Uterus (tissue), 4 donors: ENCODE measurements around the gene HSPB7. TPM values are rescaled to one million over a fixed set of nuclear protein-coding genes. Genes with fewer than 3 reads are reported as not detected.
"Not testable (repeated sequence)": the region's sequence is repeated elsewhere in the genome, so short reads cannot be mapped to it uniquely, and the experiment has no call there.

ENCODE experiments used
- DNase-seq, 2 donors: peaks; one replicate each; pipeline ENCODE4 v3.0.0-alpha.2; 2019 to 2020
- H3K27ac ChIP-seq, 2 donors: fragments of 200-600 bp; sonication (generic); 1 replicate in 1 of 2; 2 replicates in 1 of 2; pipeline ENCODE4 v1.5.1; 2016 to 2018
- H3K27me3 ChIP-seq, 2 donors: fragments of 200-600 bp; sonication (generic); one replicate each; pipeline ENCODE4 v1.5.1; 2018 to 2019; ENCODE audit warnings: control low read depth in 1 of 2
- H3K36me3 ChIP-seq, 2 donors: fragments of 200-600 bp; sonication (generic); one replicate each; pipeline ENCODE4 v1.5.1; 2019; ENCODE audit warnings: control low read depth in 1 of 2
- H3K4me1 ChIP-seq, 2 donors: fragments of 200-600 bp; sonication (generic); one replicate each; pipeline ENCODE4 v1.5.1; 2018 to 2019; ENCODE audit warnings: control low read depth in 1 of 2
- H3K4me3 ChIP-seq, 2 donors: fragments of 200-600 bp; sonication (generic); 1 replicate in 1 of 2; 2 replicates in 1 of 2; pipeline ENCODE4 v1.5.1; 2018 to 2019; ENCODE audit warnings: mild to moderate bottlenecking in 1 of 2
- H3K9me3 ChIP-seq, 2 donors: fragments of 200-600 bp; sonication (generic); one replicate each; pipeline ENCODE4 v1.5.1; 2019; ENCODE audit warnings: control low read depth in 1 of 2
- POLR2A ChIP-seq, 2 donors: fragments of 450-650 bp; IDR thresholded peaks; one replicate each; pipeline ENCODE4 v1.6.1; 2016; ENCODE audit warnings: antibody characterized with exemption in 2 of 2, mild to moderate bottlenecking in 1 of 2, moderate library complexity in 1 of 2
- intact Hi-C: fragments of 100-400 bp; cut with DNase I; formaldehyde crosslinking; loops from one replicate; pipeline ENCODE4 v1.15.1; 2023; ENCODE audit warnings: low total_unique reads
- total RNA-seq, 4 donors: library from RNA; depleted of rRNA in 3 of 4; stranded (reverse); fragments of >200 nt in 3 of 4; gene quantifications; one replicate each; pipeline versions ENCODE4 v1.1.0 to v1.2.4, GENCODE V29; 2014 to 2023
- TF ChIP-seq, protein P1 (sequence below), 4 experiments: fragments of 200-600 bp in 2 of 4; fragments of 450-650 bp in 2 of 4; sonication (generic) in 2 of 4; IDR thresholded peaks; one replicate each; pipeline ENCODE4 v1.5.1; 2016 to 2019; ENCODE audit warnings: antibody characterized with exemption in 4 of 4, mild to moderate bottlenecking in 2 of 4, moderate library complexity in 1 of 4
- donor health status: DM: yes; HTN: yes; CAD: no.

HSPB7 gene
- total RNA-seq, 4 donors from 2014 or later: 8.7 to 283 (median 22.6) TPM

DNA sequence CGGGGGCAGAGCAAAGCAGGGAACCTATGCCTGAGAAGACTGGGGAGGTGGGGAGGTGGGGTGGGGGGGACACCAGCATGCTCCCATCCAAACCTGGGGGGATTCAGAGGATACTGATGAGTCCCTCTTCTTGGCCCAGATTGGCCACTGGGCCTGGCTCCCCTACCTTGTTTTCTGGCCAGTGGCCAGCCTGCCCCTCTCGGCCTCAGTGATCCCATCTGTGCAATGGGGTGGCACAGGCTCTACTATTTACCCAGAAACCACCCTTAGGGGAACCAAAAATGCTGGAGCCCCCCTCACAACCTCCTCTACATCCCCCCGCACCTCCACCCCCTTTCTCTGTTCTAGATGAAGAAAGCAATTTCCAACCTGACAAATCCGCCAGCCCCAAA is 38.7 kb upstream of the HSPB7 start:
- not testable (repeated sequence) for H3K9me3 ChIP-seq, H3K4me1 ChIP-seq, H3K27ac ChIP-seq, H3K4me3 ChIP-seq, H3K27me3 ChIP-seq, DNase-seq, H3K36me3 ChIP-seq
- intact Hi-C loops: loop anchor here (2.0 kb wide), 1 partner anchor 48 kb away; no protein-coding TSS in a partner anchor

DNA sequence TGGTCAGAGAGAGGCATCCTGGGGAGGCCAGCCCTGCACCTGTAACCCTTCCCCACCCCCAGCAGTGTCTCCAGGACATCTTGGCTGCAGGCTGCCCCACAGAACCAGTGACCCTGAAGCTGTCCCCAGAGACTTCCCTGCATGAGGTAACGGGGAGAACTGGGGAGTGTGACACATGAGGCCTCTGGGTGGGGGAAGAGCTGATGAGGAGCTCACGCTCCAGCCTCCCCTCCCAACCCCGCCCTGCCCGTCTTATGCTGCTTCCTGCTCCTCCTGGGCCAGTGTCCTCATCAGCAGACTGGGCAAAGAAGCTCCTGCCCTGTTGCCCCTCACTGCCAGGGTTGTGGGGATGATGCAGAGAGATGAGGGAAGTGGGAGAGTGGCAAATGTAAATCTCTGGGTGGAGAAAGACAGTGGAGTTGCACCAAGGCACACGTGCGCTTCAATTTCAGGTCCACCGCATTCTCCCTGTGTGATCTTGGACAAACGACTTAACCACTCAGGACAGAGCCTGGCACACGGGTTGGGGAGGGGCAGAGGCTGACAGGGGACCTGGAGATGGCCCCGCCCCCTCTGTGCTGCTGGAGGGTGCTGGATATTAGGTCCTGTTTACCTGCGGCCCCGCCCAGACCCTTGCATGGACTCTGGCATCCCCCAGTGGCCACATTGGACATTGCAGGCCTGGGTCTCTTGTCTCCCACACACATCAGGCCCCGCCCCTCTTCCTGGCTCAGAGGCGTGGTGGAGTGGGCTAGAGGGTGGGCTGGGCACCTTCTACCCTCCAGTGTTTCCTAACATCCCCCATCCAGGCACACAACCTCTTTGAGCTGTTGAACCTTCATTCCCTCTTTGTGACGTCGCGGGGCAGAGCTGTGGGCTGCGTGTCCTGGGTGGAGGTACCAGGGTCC is 38.0 kb upstream of the HSPB7 start:
- no peaks in the 10 kb centered on the region for H3K4me1 ChIP-seq
- intact Hi-C loops: loop anchor here (2.0 kb wide), 1 partner anchor 47 kb away; no protein-coding TSS in a partner anchor
- no peaks in the 10 kb centered on the region for H3K27me3 ChIP-seq
- no peak for TF ChIP-seq POLR2A (IDR thresholded peaks at IDR 0.05)
- TF ChIP-seq, protein P1, sequence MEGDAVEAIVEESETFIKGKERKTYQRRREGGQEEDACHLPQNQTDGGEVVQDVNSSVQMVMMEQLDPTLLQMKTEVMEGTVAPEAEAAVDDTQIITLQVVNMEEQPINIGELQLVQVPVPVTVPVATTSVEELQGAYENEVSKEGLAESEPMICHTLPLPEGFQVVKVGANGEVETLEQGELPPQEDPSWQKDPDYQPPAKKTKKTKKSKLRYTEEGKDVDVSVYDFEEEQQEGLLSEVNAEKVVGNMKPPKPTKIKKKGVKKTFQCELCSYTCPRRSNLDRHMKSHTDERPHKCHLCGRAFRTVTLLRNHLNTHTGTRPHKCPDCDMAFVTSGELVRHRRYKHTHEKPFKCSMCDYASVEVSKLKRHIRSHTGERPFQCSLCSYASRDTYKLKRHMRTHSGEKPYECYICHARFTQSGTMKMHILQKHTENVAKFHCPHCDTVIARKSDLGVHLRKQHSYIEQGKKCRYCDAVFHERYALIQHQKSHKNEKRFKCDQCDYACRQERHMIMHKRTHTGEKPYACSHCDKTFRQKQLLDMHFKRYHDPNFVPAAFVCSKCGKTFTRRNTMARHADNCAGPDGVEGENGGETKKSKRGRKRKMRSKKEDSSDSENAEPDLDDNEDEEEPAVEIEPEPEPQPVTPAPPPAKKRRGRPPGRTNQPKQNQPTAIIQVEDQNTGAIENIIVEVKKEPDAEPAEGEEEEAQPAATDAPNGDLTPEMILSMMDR (IDR thresholded peaks at IDR 0.05): peak; percentile 87 to 97 (median 96)
- H3K27ac ChIP-seq: no peak overlapping the region
- peak; percentile 85 to 88 for DNase-seq
- no peak overlapping the region for H3K4me3 ChIP-seq
- H3K9me3 ChIP-seq: no peaks in the 10 kb centered on the region
- H3K36me3 ChIP-seq: no peaks in the 10 kb centered on the region

DNA sequence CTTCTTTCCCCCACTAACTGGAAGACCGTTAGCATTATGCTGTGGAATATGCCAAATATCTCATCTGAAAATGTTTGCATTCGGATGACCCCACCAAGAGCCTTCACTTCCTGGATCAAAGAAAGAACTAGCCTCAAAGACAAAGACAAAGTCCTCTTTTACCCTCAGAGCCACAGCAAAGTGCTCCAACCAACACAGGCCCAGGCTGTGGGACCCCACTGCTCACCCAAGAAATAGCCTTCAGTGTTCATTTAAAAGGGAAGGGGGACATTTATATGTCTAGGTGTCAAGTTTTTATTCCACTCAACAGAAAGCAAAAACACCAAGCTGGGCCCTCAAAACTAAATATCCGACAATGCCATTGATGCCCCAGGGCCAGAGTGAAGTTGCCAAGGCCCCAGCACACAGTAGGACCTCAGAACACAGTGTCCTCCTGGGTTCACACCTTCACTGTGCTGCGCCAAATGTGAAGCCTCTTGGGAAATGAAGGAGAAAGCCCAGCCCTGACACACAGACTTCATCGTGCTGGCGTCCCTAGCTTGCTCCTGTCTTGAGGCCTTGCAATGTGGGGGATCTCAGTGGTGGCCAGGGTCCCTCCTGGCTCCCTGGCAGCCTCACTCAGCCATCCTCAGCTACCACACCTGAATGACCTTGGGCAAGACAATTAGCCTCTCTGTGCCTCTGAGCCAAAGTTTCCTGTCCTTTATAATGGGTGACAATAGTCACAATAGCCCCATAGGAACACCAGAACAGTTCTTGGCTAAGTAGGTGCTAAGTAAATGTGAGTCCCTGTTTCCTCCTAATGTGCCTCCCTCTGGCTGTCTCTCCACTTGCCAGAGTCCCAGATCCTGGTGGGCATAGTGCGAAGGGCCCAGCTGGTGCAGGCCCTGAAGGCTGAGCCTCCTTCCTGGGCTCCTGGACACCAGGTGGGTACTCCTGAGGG is 37.0 kb upstream of the HSPB7 start:
- no peaks in the 10 kb centered on the region for H3K4me1 ChIP-seq
- no peak overlapping the region for H3K27ac ChIP-seq
- intact Hi-C loops: no loop called here
- no peaks in the 10 kb centered on the region for H3K36me3 ChIP-seq
- TF ChIP-seq, protein P1 (IDR thresholded peaks at IDR 0.05): no peak
- TF ChIP-seq POLR2A (IDR thresholded peaks at IDR 0.05): no peak
- no peak overlapping the region for H3K4me3 ChIP-seq
- no peaks in the 10 kb centered on the region for H3K9me3 ChIP-seq
- H3K27me3 ChIP-seq: no peaks in the 10 kb centered on the region
- DNase-seq: no peak

DNA sequence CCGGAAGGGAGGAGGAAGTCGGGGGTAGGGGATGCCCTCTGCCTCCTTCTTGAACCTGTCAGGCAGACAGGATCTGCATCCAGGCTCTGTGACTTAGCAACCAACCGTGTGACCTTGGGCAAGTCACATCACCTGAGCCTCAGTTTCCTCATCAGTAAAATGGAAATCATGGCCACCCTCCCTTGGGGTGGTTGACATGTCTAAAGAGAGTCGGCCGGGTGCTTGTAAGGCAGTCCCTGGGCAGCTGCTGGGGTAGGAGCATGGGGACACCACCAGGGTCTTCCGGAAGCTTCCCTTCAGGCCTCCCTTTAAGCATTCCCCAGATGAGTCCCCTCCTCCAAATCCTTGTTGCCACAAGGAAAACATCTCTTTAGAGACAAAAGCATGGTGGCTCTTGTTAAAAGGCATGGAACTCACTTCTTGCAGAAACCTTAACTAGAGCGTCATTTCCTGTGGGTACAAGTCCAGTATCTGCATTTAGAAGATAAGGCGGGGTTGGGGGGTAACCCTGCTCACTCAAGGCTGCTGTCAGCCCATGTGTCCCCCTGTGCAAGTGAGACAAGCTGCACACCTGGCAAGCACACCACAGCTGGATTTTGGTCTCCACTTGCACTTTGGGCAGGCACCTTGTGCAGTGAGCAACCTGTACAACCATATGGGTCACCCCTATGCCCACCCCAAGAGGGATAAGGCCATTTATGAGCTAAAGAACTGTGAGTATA is 36.1 kb upstream of the HSPB7 start:
- TF ChIP-seq, protein P1 (IDR thresholded peaks at IDR 0.05): no peak
- TF ChIP-seq POLR2A (IDR thresholded peaks at IDR 0.05): no peak
- Histone ChIP-seq H3K4me3 (no peak overlapping the region), H3K27me3 (no peaks in the 10 kb centered on the region), H3K4me1 (no peaks in the 10 kb centered on the region), H3K27ac (no peak overlapping the region), H3K36me3 (no peaks in the 10 kb centered on the region), H3K9me3 (no peaks in the 10 kb centered on the region)
- no peak for DNase-seq
- intact Hi-C loops: no loop called here

DNA sequence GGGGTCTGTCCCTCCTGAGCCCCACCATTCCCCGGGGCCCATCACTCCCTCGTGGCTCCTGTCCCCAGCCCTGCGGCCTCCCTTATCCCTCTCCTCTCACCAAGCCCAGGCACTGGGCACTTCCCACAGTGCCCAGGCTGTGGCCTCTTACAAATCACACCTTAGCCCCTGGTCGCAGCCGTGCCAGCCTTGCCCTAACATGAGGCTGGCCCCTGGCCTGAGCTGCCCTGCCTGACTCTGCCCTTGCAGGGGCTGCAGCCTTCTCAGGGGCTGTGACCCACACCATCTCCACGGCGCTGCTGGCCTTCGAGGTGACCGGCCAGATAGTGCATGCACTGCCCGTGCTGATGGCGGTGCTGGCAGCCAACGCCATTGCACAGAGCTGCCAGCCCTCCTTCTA is 34.1 kb upstream of the HSPB7 start:
- intact Hi-C loops, H3K36me3 ChIP-seq, H3K4me3 ChIP-seq, H3K9me3 ChIP-seq, H3K27ac ChIP-seq, H3K27me3 ChIP-seq, DNase-seq, H3K4me1 ChIP-seq: not testable (repeated sequence)
